Activated CD4-positive, alpha-beta memory T cell treated with anti-CD3 and anti-CD28 coated beads for 36 hours (primary cell): ENCODE measurements around the gene CCR7. TPM values are rescaled to one million over a fixed set of nuclear protein-coding genes. Genes with fewer than 3 reads are reported as not detected.

Source experiments
- CTCF ChIA-PET: fragments of 350-600 bp; sonication (Branson Sonifier 250); formaldehyde crosslinking; loops from one replicate; lab custom pipeline; 2021; ENCODE audit warnings: antibody characterized with exemption, inconsistent platforms; lab: Charles Lee
- POLR2A ChIA-PET: fragments of 350-600 bp; sonication (Branson Sonifier 250); formaldehyde crosslinking; loops from one replicate; lab custom pipeline; 2021; ENCODE audit warnings: antibody characterized with exemption; lab: Charles Lee
- DNase-seq: peaks from one replicate; pipeline ENCODE4 v3.0.0-alpha.2; 2020
- H3K27ac Mint-ChIP-seq: one replicate; pipeline ENCODE4 v1.8.0; 2021; ENCODE audit warnings: mixed read lengths
- H3K27me3 Mint-ChIP-seq: one replicate; pipeline ENCODE4 v1.8.0; 2021; ENCODE audit warnings: mixed read lengths
- H3K36me3 Mint-ChIP-seq: one replicate; pipeline ENCODE4 v1.8.0; 2021; ENCODE audit warnings: mixed read lengths
- H3K4me1 Mint-ChIP-seq: one replicate; pipeline ENCODE4 v1.8.0; 2021; ENCODE audit warnings: low read depth, mixed read lengths
- H3K4me3 Mint-ChIP-seq: one replicate; pipeline ENCODE4 v1.8.0; 2021; ENCODE audit warnings: mild to moderate bottlenecking, mixed read lengths
- H3K9me3 Mint-ChIP-seq: one replicate; pipeline ENCODE4 v1.8.0; 2021; ENCODE audit warnings: mixed read lengths
- intact Hi-C: fragments of 100-400 bp; cut with micrococcal nuclease; formaldehyde crosslinking; loops from one replicate; pipeline ENCODE4 v1.15.1; 2023
- total RNA-seq, 2 experiments: library from RNA; stranded (reverse); gene quantifications; one replicate each; pipeline ENCODE4 v1.2.3, GENCODE V29; 2021

The CCR7 gene
- total RNA-seq, 2 experiments from 2014 or later, result 137 to 145 TPM

GRCh38 chr17:40514013-40514875, 51.0 kb downstream of the CCR7 start:
- H3K27me3 Mint-ChIP-seq, result no peaks in the 10 kb centered on the region

GRCh38 chr17:40511667-40512220, 53.5 kb downstream of the CCR7 start:
- Mint-ChIP-seq H3K36me3 (peaks cover 4% of the 10 kb centered on the region), H3K27me3 (no peaks in the 10 kb centered on the region), H3K9me3 (no peaks in the 10 kb centered on the region), H3K27ac (no peak overlapping the region), H3K4me1 (peaks cover 25% of the 10 kb centered on the region), H3K4me3 (no peak overlapping the region)
- intact Hi-C loops, result no loop called here
- ChIA-PET POLR2A (no interaction called here), CTCF (interaction anchor here (1.2 to 2.9 kb wide), 2 partner anchors 22 to 35 kb away, joined by 4 to 7 read pairs; no protein-coding TSS in a partner anchor)
- DNase-seq, result no peak

More at GRCh38 chr17:40514013-40514875, 51.0 kb downstream of the CCR7 start:
- H3K36me3 Mint-ChIP-seq, result peaks cover 14% of the 10 kb centered on the region
- ChIA-PET POLR2A (no interaction called here), CTCF (interaction anchor here (1.3 to 2.1 kb wide), 2 partner anchors 19 to 152 kb away, joined by 4 to 6 read pairs; no protein-coding TSS in a partner anchor)
- peak overlapping the region; percentile 33 for H3K27ac Mint-ChIP-seq
- no peak for DNase-seq
- no peaks in the 10 kb centered on the region for H3K9me3 Mint-ChIP-seq
- peaks cover 47% of the 10 kb centered on the region for H3K4me1 Mint-ChIP-seq
- intact Hi-C loops, result no loop called here
- no peak overlapping the region for H3K4me3 Mint-ChIP-seq

GRCh38 chr17:40511136-40511535, 54.1 kb downstream of the CCR7 start:
- POLR2A ChIA-PET, result no interaction called here
- intact Hi-C loops, result no loop called here

GRCh38 chr17:40510328-40510648, 55.0 kb downstream of the CCR7 start:
- CTCF ChIA-PET, result interaction anchor here (1.2 to 2.9 kb wide), 2 partner anchors 34 to 1153 kb away, joined by 3 to 7 read pairs; no protein-coding TSS in a partner anchor
- Mint-ChIP-seq H3K4me1 (peaks cover 11% of the 10 kb centered on the region), H3K9me3 (no peaks in the 10 kb centered on the region), H3K27me3 (no peaks in the 10 kb centered on the region), H3K36me3 (peaks cover under 1% of the 10 kb centered on the region), H3K4me3 (no peak overlapping the region), H3K27ac (no peak overlapping the region)
- POLR2A ChIA-PET, result no interaction called here
- no peak for DNase-seq
- intact Hi-C loops, result no loop called here

More at GRCh38 chr17:40511136-40511535, 54.1 kb downstream of the CCR7 start:
- Mint-ChIP-seq H3K27ac (no peak overlapping the region), H3K4me1 (peaks cover 19% of the 10 kb centered on the region), H3K4me3 (no peak overlapping the region), H3K27me3 (no peaks in the 10 kb centered on the region), H3K36me3 (peaks cover 1% of the 10 kb centered on the region), H3K9me3 (no peaks in the 10 kb centered on the region)
- no peak for DNase-seq
- CTCF ChIA-PET, result interaction anchor here (1.2 to 2.9 kb wide), 2 partner anchors 22 to 35 kb away, joined by 4 to 7 read pairs; no protein-coding TSS in a partner anchor

GRCh38 chr17:40509626-40510327, 55.5 kb downstream of the CCR7 start:
- POLR2A ChIA-PET, result no interaction called here

GRCh38 chr17:40506786-40507185, 58.5 kb downstream of the CCR7 start:
- Mint-ChIP-seq H3K4me3 (no peak overlapping the region), H3K36me3 (no peaks in the 10 kb centered on the region), H3K9me3 (no peaks in the 10 kb centered on the region), H3K27ac (no peak overlapping the region), H3K27me3 (no peaks in the 10 kb centered on the region), H3K4me1 (no peaks in the 10 kb centered on the region)
- CTCF ChIA-PET, result interaction anchor here (1.6 to 3.6 kb wide), 2 partner anchors 27 to 30 kb away, joined by 3 to 9 read pairs; no protein-coding TSS in a partner anchor
- POLR2A ChIA-PET, result no interaction called here
- intact Hi-C loops, result no loop called here
- DNase-seq, result no peak

More at GRCh38 chr17:40509626-40510327, 55.5 kb downstream of the CCR7 start:
- CTCF ChIA-PET, result interaction anchor here (1.2 kb wide), 1 partner anchor 1153 kb away, joined by 3 read pairs; no protein-coding TSS in a partner anchor
- no peak overlapping the region for H3K4me3 Mint-ChIP-seq
- no peaks in the 10 kb centered on the region for H3K36me3 Mint-ChIP-seq
- H3K9me3 Mint-ChIP-seq, result no peaks in the 10 kb centered on the region
- DNase-seq, result no peak
- H3K27me3 Mint-ChIP-seq, result no peaks in the 10 kb centered on the region
- H3K4me1 Mint-ChIP-seq, result peaks cover 6% of the 10 kb centered on the region
- peak overlapping the region; percentile 32 for H3K27ac Mint-ChIP-seq
- intact Hi-C loops, result no loop called here

Other genes with a start within 250 kb of the CCR7 start
- under 1 TPM in 1 of 2 experiments, not detected in 1; 0.27 TPM for gene GJD3, start 200.7 kb downstream of the CCR7 start, total RNA-seq
- gene TOP2A, start 147.6 kb downstream of the CCR7 start, total RNA-seq, result 100 to 1,000 TPM; 301 to 311 TPM
- 10 to 100 TPM; 14.6 to 15.5 TPM for gene IGFBP4, start 122.0 kb downstream of the CCR7 start, total RNA-seq
- gene TNS4, start 63.8 kb downstream of the CCR7 start, total RNA-seq, result 10 to 100 TPM; 14.5 to 15.2 TPM
- 100 to 1,000 TPM; 103 to 104 TPM for gene SMARCE1, start 82.3 kb upstream of the CCR7 start, total RNA-seq
- not detected for gene KRT222, start 99.7 kb upstream of the CCR7 start, total RNA-seq
- gene KRT24, start 138.3 kb upstream of the CCR7 start, total RNA-seq, result not detected
- gene KRT25, start 189.9 kb upstream of the CCR7 start, total RNA-seq, result not detected
- gene KRT26, start 206.7 kb upstream of the CCR7 start, total RNA-seq, result not detected
- not detected for gene KRT27, start 217.1 kb upstream of the CCR7 start, total RNA-seq
- not detected for gene KRT28, start 234.5 kb upstream of the CCR7 start, total RNA-seq